GM12891 (cell line): ENCODE data around the gene LRRC26.
A peak's percentile ranks its signal among the peaks of the same experiment; 100 is the strongest.

Experiments
- DNase-seq: peaks from one replicate; pipeline ENCODE4 v3.0.0; 2011; ENCODE audit warnings: low spot score; ENCODE audit not compliant: insufficient read length
- FAIRE-seq: peaks from 2 replicates; lab custom pipeline; 2011; peaks lifted over from hg19 to GRCh38; lab: Jason Lieb, UNC
- PAX5 ChIP-seq: IDR thresholded peaks from 2 replicates; pipeline ENCODE4 v1.6.1; 2011; ENCODE audit warnings: low read length, moderate library complexity, mild to moderate bottlenecking; ENCODE audit not compliant: insufficient read depth, severe bottlenecking
- POLR2A ChIP-seq: IDR thresholded peaks from 2 replicates; pipeline ENCODE4 v1.6.1; 2011; ENCODE audit warnings: low read depth, low read length, control low read depth
- POLR2AphosphoS5 ChIP-seq: IDR thresholded peaks from 2 replicates; pipeline ENCODE4 v1.6.1; 2011; ENCODE audit warnings: low read depth, low read length, control low read depth
- POU2F2 ChIP-seq: IDR thresholded peaks from 2 replicates; pipeline ENCODE4 v1.6.1; 2011; ENCODE audit warnings: low read depth, mild to moderate bottlenecking, control low read depth, low read length, moderate library complexity
- SPI1 ChIP-seq: IDR thresholded peaks from 2 replicates; pipeline ENCODE4 v1.6.1; 2011; ENCODE audit warnings: low read depth, low read length, control low read depth
- TAF1 ChIP-seq: IDR thresholded peaks from 2 replicates; pipeline ENCODE4 v1.6.1; 2011; ENCODE audit warnings: low read depth, low read length, control low read depth

Gene LRRC26

GRCh38 chr9:137156567-137157375, 13.1 kb downstream of the LRRC26 start:
- peak; percentile 73 for DNase-seq
- TF ChIP-seq POLR2A (no peak), POLR2AphosphoS5 (no peak), TAF1 (no peak), POU2F2 (no peak), SPI1 (no peak), PAX5 (no peak)
- FAIRE-seq: peak; percentile 84

DNA sequence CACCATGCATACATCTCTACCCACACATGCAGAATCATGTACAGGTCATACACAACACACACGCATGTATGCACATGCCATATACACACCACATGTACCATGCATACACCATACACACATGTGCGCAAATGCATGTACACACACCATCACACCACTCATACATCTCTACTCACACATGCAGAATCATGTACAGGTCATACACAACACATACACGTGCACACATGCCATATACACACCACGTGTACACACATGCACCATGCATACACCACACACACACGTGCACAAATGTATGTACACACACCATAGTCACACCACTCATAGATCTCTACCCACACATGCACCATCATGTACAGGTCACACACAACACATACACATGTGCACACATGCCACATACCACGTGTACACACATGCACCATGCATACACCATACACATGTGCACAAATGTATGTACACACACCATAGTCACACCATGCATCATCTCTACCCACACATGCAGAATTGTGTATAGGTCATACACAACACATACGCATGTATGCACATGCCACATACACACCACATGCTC, 16.9 kb downstream of the LRRC26 start:
- FAIRE-seq: peak; percentile 90
- DNase-seq: no peak
- no peak for TF ChIP-seq SPI1
- TF ChIP-seq TAF1: no peak
- no peak for TF ChIP-seq PAX5
- TF ChIP-seq POU2F2: no peak
- TF ChIP-seq POLR2A: no peak
- no peak for TF ChIP-seq POLR2AphosphoS5

- TF ChIP-seq POLR2AphosphoS5 (no peak), POU2F2 (no peak), POLR2A (no peak), TAF1 (no peak), SPI1 (no peak), PAX5 (no peak)
- no peak for FAIRE-seq
- DNase-seq: peak; percentile 71
These were observed 19.0 kb downstream of the LRRC26 start for GRCh38 chr9:137150617-137151457.

DNA sequence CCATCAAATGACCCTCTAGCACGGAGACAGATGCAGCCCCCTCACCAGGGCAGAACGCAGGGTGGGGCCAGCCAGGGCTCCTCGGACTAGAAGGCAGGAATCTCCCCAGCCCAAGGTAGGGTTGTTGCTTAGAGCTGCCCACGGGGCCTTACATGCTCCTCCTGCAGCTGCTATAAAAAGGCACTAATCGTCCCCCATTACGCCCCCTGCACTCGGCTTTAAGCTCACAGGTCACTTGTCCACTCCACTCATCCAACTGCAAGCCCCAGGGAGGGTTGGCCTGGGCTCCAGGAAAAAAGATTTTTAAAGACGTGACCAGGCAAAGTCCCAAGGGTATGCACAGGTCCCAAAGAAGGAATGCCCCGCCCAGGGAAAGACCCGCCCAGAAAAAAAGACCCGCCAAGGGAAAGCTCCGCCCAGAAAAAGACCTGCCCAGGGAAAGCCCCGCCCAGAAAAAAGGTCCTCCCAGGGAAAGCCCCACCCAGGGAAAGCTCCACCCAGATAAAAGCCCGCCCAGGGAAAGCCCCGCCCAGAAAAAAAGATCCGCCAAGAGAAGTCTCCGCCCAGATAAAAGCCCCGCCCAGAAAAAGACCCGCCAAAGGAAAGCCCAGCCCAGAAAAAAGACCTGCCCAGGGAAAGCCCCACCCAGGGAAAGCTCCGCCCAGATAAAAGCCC, 19.8 kb downstream of the LRRC26 start:
- FAIRE-seq: no peak
- no peak for DNase-seq
- TF ChIP-seq TAF1 (no peak), POLR2A (no peak), POU2F2 (no peak), POLR2AphosphoS5 (no peak), SPI1 (no peak), PAX5 (no peak)

GRCh38 chr9:137149363-137149762, 20.5 kb downstream of the LRRC26 start:
- FAIRE-seq (no peak), DNase-seq (no peak)
- TF ChIP-seq PAX5 (no peak), TAF1 (no peak)

DNA sequence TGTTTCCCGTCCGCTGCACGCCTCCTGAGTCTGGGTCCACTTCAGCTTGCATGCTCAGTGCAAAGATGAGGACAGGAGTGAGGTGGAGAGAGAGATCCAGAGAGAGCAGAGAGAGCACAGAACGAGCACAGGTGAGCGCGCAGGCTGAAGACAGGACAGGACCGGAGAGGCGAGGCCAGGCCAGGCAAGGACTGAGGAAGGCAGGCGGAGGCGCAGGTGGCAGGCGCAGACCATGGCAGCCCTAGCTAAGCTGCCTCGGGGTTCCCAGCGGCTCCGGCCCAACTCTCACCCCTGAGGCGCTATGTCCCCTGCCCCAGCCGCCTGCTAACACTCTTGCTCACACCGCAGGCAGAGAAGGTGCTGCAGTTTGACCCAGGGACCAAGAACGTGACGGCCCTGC, 21.2 kb downstream of the LRRC26 start:
- DNase-seq: no peak
- FAIRE-seq: no peak
- TF ChIP-seq PAX5: no peak
- no peak for TF ChIP-seq POLR2A
- no peak for TF ChIP-seq SPI1
- no peak for TF ChIP-seq TAF1
- TF ChIP-seq POU2F2: no peak
- TF ChIP-seq POLR2AphosphoS5: no peak

- DNase-seq (no peak), FAIRE-seq (no peak)
- TF ChIP-seq TAF1 (no peak), POU2F2 (no peak), POLR2AphosphoS5 (no peak), POLR2A (no peak), PAX5 (no peak), SPI1 (no peak)
These were observed 21.6 kb downstream of the LRRC26 start for GRCh38 chr9:137148242-137148641.

DNA sequence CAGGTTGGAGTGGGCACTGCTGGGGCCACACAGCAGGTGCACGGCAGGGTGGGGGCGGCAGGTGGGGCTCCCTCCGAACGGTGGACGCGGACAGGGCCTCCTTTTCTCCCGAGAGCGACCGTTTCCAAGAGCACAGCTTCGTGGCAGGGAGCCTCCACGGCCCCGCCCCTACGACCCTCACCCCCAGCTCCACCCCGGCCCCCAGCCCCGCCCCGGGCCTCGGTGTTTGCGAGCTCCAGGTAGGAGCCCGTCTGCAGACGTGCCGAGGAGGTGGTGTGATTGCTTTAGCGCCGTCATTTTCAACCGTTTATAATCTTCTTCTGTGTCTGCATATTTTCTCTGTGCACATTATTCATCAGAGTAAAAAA, 22.1 kb downstream of the LRRC26 start:
- TF ChIP-seq TAF1 (no peak), POLR2A (no peak), POLR2AphosphoS5 (no peak), SPI1 (no peak), PAX5 (no peak), POU2F2 (no peak)
- DNase-seq: no peak
- no peak for FAIRE-seq

- DNase-seq (no peak), FAIRE-seq (peak; percentile 35)
- TF ChIP-seq SPI1: no peak
- no peak for TF ChIP-seq TAF1
- TF ChIP-seq PAX5: no peak
- TF ChIP-seq POLR2A: no peak
- no peak for TF ChIP-seq POLR2AphosphoS5
- no peak for TF ChIP-seq POU2F2
These were observed 22.6 kb downstream of the LRRC26 start for GRCh38 chr9:137147091-137147792.
